GM19397 (cell line): ENCODE data around the gene NFKBIE.
A peak's percentile ranks its signal among the peaks of the same experiment; 100 is the strongest.

Experiments
- ATAC-seq: cut with Tn5 transposase; IDR thresholded peaks from one replicate; pipeline ENCODE4 v1.9.1; 2021; ENCODE audit warnings: mild to moderate bottlenecking, moderate library complexity; ENCODE audit not compliant: unreplicated experiment

The NFKBIE gene

DNA sequence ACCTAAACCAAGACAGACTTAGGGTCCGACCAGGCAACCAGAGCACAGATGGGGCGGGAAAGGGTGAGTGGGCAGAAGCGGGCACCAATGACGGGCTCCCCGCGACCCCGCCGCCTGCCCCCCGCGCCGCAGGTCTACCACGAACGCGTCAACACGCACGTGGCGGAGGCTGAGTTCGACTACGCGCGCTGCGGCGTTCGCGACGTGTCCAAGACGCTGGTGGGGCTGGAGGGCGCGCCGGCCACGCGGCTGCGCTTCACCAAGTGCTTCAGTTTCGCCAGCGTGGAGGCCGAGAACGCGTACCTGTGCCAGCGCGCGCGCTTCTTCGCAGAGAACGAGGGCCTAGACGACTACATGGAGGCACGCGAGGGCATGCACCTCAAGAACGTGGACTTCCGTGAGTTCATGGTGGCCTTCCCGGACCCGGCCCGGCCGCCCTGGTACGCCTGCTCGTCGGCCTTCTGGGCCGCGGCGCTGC is 10.0 kb upstream of the NFKBIE start:
- no peak for ATAC-seq

DNA sequence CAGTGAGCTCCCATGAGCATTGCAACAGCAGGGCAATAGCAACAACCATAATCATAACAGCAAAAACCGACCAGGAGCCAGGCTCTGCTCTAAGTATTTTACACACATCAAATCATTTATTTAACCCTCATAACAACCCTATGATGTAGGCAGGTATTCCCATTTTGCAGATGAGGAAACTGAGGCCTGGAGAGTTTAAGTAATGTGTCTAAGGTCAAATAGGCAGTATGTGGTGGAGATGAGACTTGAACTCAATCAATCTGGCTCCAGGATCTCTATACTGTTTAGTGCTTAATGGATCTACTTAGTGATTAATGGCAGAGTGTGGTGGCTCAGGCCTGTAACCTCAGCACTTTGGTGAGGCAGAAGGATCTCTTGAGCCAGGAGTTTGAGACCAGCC is 8.3 kb upstream of the NFKBIE start:
- ATAC-seq: no peak

DNA sequence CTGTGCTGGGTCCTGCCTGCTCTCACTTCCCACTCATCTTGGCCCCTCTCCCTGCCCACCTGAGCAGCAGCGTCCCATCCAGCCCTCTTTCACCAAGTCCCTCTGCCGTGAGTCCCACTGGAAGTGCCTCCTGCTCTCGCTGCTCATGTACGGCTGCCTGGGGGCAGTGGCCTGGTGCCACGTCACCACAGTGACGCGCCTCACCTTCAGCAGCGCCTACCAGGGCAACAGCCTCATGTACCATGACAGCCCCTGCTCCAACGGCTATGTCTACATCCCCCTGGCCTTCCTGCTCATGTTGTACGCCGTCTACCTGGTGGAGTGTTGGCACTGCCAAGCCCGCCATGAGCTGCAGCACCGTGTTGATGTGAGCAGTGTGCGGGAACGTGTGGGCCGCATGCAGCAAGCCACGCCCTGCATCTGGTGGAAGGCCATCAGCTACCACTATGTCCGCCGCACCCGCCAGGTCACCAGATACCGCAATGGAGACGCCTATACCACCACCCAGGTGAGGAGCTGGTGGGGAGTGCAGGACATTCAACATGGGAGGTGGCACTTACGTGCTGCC is 7.7 kb upstream of the NFKBIE start:
- no peak for ATAC-seq

DNA sequence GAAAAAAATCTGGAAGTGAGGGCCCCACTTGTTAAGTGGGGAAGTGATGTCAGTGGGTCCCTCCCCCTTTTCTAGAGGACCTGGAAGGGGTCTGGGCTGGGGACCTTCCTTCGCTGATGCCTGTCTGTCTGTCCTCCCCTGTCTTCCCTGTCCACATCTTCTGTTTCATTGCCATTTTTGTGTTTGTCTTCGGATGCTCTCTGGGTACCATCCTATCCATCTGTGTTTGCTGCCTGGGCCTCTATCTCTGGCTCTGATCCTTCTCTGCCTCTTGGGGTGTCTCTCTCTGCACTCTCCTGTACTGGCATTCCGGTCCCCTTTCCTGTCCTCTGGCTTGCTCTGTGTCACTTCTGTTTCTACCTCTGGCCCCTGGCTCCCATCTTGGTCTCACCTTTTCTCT is 7.2 kb upstream of the NFKBIE start:
- ATAC-seq: no peak

DNA sequence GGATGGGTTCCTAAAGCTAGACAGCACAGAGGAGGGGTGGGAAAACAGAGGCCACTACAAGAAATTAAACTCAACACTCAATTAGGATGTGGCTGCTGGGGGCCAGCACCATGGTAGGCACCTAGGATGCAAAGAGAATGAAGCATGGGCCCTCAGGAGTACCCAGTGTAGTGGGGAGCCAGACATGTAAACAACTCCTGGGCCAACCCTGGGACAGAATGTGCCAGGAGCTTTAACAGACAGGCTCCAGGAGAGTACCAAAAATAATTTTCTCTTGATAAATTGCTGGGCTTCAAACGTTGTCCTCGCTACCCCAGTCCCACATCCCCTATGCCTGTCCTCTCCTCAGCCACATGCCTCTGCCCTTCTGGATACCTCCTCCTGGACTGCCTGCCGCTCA is 6.6 kb upstream of the NFKBIE start:
- ATAC-seq: no peak

DNA sequence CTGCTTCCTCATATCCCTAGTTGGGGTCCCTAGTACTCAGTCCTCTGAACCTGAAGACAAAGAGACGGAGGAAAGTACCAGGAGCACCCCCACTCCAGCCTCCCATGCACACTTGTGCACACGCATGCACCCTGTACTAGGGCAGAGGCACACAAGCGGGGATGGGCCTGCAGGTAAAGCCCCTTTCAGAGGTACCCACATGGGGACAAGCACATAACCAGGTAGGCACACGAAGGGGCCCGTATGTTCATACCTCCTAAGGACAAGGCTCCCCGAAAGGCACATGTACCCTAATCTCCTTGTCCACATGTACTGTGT is 6.0 kb upstream of the NFKBIE start:
- no peak for ATAC-seq

DNA sequence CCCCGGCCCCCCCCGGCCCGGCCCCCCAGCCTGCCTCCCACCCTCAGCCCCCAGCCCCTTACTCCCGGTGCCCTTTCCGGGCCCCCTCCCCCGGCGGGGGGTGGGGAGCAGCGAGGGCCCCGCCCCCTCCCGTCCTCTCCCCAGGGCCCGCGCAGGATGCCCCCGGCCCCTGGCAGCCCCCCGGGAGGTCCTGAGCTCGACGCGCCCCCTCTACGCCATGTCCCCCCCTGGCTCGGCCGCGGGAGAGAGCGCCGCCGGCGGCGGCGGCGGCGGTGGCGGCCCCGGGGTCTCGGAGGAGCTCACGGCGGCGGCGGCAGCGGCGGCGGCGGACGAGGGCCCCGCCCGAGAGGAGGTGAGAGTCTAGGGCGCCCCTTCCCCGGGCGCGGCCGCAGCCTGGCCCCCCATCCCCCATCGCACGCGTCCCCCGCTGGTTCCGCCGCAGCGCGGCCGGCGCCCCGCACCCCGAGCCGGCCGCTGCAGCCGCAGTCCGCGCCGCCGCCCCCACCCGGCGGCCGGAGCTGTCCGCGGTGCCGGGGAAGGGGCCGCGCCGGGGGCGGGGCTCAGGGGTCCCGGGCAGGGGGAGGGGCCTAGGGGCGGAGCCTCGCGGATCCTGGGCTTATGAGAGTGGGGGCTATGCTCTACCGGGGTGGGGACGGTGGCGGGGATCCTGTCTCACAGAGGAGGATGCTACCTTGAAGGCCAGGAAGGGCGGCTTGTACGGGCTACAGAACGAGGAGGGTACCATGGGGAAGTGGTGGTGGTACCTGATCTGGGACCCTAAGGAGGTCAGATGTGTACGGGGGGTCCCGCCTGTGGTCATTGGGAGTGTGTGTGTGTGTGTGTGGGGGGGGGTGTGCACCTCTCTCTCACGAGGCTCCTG is 5.4 kb upstream of the NFKBIE start:
- no peak for ATAC-seq

DNA sequence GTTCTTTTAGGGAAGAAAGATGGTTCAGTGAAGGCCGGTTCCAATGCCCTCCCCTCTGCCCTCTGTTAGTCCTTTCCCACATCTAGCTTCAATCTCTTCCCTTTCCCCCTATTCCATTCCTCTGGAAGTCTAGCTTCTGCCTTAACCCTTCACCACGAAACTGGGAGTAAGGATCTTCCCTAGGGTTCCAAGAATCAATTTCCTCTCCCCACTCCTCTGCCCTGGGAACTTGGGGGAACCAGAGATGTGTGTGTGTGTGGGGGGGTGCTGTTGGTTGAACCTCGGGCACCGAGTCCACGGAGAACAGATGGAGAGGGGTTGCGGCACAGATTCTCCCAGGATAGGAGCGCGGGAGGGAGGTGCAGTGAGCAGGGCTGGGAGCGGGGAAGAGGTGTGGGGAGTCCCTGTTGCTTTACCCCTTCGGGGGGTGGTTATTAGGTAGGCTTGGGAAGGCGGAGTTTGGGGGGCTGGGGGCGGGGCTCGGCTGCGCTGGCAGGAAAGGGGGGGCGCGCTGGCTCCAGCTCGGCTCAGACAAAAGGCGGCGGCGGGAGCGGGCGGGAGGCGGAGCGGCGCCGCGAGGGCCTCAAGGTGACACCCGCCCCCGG is 4.7 kb upstream of the NFKBIE start, which contains the start of gene TMEM151B:
TMEM151B (plus strand) TSS at position 530 of the 605 bp plus-strand sequence. CDS start 293 bp downstream, outside the sequence.
- no peak for ATAC-seq

DNA sequence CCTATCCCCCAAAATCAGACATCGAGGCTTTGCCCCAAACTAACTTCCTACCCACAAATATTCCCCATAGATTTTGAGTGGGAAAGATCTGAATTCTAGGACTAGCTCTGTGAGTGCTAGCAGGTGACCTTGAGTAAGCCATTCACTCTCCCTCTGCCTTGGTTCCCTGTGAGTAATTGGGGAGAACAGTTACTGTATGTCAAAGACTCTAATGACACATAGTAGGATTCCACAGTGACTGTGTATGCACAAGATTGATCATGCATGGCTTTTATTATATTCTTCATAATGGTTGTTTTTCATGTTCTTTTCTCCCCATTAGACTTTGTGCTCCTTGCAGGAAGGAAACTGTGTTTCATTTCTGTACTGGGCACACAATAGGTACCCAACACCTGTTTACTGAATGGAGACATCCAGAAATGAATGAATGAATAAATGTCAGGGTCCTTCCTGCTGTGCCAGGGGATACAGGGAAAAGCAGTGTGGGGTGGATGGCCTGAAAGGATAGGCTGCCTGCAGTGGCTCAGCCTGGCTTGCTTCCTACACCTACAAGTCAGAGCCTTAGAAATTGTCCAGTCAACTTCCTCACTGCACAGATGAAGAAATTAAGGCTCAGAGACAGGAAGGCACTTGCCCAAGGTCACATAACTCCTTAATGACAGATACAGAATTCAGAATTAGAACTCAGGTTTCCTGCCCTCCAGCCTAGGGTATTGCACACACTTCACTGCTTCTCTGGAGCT is 4.0 kb upstream of the NFKBIE start:
- ATAC-seq: no peak

DNA sequence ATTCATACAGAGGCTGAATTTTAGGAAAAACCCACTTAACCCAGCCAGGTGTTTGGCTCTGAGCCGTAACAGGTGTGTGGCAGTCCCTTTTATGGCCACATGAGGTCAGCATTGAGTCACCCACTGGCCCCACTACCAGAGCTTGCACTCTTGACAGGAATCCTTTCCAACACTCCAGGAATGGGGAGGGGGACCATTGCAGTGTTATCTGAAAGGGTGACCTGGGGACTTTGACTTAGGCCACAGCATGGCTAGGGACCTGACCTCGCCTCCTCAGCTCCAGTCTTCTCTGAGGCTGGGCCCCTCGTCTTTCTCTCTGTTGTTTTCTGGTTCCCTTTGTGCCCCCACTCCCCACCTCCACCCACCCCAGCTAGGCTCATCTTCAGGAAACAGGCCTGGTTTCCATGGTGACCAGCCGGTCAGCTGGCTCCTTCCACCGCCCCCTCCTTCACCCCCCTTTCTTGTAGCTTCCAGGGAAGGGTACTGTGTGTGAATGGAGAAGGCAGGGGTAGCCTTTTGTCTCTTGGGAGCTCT is 2.8 kb upstream of the NFKBIE start:
- no peak for ATAC-seq

DNA sequence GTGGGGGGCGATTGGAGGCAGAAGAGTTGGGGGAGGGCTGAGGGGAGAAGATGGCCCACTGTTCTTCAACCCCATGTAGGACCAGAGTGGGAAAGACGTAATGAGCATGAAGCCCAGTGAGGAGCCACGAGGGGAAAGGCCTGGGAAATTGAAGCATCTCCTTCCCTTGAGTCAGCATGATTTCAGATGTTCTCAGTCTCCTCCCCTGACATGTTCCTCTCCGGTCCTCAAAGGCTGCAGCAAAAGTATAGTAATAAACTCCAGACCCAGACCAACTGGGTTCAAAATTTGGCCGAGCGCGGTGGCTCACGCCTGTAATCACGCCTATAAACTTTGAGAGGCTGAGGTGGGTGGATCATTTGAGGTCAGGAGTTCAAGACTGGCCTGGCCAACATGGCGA is 1.9 kb upstream of the NFKBIE start:
- no peak for ATAC-seq

DNA sequence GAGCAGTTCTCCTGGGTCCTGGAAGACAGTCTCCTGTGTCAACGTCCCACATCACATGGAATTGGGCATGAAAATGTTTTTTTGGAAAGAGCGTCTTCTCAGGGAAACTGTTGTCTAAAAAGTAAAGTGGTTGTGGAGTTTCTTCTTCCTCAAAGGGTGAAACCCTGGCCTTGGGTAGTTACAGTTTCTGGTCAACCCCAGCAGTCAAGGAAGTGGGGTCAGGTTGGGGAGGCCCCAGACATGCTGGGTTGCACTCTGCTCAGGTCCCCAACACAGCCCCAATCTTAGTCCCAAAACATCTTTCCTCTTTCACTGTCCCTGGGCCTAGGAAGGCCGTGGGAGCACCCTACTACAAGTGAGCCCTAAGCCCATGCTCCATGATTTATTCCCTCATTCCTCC is 996 bp upstream of the NFKBIE start:
- no peak for ATAC-seq

DNA sequence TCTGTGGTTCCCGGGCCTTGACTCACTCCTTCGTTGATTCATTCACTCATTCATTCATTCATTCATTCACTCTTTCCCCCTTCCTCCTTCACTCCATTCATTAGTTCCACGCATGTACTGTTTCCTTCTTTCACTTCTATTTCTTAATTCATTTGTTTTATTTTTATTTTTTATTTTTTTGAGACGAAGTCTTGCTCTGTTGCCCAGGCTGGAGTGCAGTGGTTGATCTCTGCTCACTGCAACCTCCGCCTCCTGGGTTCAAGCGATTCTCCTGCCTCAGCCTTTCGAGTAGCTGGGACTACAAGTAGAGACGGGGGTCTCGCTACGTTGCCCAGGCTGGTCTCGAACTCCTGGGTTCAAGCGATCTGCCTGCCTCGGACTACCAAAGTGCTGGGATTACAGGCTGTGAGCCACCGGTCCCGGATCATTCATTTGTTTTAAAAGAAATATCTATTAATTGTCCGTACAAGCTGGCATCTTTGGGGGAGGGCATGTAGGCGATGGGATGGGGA is 427 bp upstream of the NFKBIE start:
- ATAC-seq: no peak

DNA sequence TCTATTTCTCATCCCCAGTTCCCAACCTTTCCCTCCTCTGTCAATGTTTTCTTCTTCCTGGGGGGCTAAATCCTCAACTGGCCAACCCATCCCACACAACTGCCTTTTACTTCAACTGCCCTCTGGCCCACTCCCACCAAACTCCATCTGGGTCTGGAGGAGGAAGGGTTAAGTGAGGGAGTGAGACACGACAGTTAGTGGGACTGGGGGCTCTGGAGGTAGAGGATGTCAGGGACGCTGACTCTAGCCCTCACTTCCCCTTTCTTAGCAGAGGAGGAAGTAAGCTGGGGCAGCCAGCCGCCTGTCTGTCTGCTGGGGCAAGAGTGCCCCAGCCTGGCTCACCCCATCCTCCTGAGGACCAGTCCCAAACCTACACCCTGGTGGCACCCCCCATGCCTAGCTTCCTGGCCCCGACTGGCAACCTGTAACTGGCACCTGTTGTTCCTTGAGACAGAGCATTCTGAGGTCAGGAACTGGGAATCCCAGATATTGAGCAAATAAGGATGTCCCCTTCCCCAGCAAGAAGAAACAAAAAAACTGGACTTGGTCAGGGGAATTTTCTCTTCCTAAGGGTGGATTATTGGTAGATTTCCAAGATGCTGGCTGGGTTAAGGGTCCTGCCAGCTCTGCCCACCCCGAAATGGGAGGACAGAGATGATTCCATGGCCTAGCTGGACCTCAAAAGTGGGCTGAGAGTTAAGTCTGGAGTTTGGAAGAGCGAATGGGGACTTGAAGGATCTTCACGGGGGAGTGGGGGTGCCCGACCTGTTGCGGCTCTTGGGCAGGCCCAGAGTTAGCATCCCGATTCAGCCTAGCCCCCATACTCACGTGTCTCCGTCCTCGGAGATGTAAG is 971 bp downstream of the NFKBIE start:
- peak; percentile 32 for ATAC-seq

DNA sequence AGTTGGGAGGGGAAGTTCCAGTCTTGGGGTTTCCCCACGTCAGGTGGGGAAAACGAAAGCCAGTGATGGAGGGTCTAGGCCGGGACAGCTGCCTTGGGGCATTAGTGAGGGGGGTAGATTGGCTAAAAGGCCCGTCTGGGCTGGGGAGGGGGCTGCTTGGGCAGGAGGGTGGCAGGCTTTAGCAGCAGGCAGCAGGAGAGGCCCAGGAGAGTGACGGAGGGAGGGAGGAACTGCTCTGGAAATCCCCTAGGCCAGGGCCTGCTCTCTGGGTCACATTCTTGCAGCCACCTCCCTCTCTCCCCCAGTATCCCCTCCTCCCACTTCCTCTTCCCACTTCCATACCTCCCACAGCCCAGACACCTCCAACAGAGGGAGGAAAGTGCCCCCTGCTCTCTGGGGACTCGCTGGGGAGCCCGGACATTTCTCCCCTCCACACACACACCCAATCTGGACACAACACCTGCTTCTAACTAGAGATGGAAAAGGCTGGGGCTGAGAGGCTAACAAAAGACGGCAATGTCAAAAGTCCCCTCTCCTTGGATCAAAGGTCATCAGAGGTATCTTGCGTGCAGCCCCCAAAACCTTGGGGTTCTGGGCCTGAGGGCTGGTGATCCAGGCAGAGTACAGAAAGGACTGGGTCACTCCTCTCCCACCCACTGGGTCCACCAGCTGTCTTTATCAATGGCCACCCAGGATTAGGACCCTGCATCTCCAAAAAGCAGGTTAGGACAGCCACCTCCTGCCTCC is 1.8 kb downstream of the NFKBIE start:
- ATAC-seq: no peak

DNA sequence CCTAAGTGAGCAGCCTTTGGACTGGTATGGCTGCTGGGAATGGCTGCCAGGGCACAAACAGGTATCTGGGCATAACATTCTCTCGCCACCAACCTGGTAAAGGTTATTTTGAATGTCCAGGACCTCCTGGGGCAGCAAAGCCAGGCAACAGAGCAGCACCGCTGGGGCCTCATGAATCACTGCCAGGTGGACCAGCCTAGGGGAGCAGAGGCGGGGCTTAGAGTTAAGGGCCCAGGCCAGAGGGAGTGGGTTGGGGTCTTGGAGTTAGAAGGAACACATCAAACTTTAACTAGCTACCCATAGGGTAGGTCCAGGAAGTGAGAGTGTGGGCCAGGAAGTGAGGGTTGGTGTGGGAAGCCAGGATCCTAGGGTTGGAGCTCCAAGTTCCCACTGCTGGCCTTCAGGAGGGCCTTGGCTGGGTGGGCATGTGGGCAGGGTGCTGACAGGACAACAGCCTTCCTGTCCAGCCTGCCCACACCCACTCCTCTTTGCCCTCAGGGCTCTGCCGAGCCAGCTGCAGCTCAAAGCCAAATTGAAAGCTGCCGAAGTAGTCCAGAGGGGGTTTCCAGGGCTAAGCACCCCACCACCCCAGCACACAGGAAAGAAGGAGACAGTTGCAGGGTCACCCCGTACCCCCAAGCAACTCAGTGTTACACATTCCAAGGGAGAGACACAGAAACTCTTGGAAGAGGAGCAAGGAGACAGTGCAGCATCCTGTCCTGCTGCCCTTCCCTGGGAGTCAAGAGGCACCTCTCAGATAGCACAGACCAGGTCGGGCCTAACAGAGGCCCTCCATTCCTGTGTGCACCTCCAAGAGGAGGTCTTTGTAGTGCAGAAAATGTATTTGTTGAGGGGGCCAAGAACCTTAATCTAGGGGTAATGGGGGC is 2.6 kb downstream of the NFKBIE start:
- ATAC-seq: no peak

DNA sequence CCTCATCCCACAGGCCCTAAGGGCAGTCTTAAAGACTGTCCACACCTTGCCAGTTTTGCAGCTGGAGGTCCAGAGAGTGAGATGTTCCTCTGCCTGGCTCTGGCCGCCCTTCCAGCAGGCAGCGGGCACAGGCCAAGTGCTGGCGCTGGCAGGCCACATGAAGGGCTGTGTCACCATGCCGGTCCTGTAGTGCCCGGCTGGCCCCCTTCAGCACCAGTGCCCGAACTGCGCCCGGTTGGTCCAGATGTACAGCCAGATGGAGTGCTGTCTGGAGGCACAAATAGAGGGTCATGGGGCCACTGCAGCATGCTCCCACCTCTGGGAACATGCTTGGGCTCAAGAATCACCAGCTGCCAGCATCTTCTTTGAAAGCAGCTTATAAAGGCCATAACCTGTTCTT is 3.8 kb downstream of the NFKBIE start:
- ATAC-seq: no peak
